ENCODE results near the gene RIMBP3C. TPM values are rescaled to one million over a fixed set of nuclear protein-coding genes. Genes with fewer than 3 reads are reported as not detected.
A peak's percentile ranks its signal among the peaks of the same experiment; 100 is the strongest.
"Not testable (repeated sequence)": the region's sequence is repeated elsewhere in the genome, so short reads cannot be mapped to it uniquely, and the experiment has no call there.

RIMBP3C gene
- total and polyA plus RNA-seq, 2 experiments from 2014 or later = 1.1 TPM; not detected in 1

DNA sequence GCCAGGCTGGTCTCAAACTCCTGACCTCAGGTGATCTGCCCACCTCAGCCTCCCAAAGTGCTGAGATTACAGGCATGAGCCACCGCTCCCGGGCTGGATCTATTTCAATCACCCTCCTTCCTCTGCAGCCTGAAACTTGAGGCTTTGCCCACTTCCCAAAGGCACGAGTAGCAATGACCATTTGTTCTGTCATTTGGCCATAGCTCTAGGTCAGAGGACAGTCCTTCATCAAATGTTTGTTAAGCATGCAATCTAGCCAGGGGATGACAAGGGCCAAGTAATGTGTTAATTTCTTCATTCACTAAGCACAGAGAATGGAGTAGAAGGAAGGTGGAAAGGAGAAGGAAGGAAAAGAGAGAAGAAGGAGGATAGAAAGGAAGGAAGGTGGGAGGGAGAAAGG, 9.4 kb upstream of the RIMBP3C start:
- H3F3A ChIP-seq (replicated peaks; ENCODE audit: low read depth); H3K4me3 ChIP-seq; H4K20me1 ChIP-seq (replicated peaks; ENCODE audit: insufficient read depth); H3K27ac Mint-ChIP-seq; H3K4me3 Mint-ChIP-seq; H3K79me2 ChIP-seq (replicated peaks; ENCODE audit: insufficient read depth); ATAC-seq; H3K27me3 Mint-ChIP-seq (ENCODE audit: insufficient read depth, low read depth, poor library complexity); H3K9me2 ChIP-seq (ENCODE audit: insufficient read depth); H3K4me1 Mint-ChIP-seq; H3K36me3 ChIP-seq (ENCODE audit: insufficient read depth); H3K27ac ChIP-seq (ENCODE audit: low read depth); H2AFZ ChIP-seq; H3K27me3 ChIP-seq (ENCODE audit: insufficient read depth); H3K36me3 Mint-ChIP-seq (ENCODE audit: low read depth); H3K4me1 ChIP-seq (ENCODE audit: insufficient read depth); DNase-seq (ENCODE audit: low spot score); H3K9me3 Mint-ChIP-seq; H3K4me2 ChIP-seq: not testable (repeated sequence)

DNA sequence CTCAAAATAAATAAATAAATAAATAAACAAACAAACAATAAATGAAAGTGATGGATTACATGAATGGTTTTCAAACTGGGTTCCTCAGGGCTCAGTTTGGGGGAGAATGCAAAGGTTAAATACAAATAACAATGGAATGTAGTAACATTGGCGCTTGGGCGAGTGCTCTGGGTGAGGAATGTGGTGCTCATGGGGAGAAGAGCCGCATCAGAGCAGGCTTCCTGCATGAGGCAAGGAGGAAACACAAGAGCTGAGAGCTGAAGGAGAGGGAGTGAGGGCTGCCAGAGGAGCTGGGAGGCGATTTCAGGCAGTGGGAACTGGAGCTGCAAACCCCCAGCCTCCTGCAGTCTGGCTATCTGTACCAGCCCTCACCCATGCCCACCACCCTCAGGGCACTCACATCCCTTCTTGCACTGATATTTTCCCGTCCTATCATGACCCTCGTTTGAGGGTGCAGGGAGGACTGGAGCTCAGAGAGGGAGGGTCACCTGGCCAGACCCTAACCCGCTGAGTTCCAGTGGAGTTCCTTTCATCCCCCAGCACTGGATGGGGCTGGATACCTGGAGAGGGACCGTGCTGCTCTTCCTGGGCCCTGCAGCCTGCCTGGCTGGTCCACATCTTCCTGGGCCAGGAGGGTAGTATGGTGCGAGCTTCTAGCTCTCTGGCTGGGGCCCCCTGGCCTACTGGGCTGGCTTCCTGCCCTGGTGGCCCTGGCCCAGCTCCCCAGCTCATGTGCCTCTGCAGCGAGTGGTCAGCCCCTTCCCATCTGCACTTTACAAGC, 8.3 kb upstream of the RIMBP3C start:
- not testable (repeated sequence) for H3K36me3 ChIP-seq (ENCODE audit: insufficient read depth); H3K4me2 ChIP-seq; H3K36me3 Mint-ChIP-seq (ENCODE audit: low read depth); H3K27me3 Mint-ChIP-seq (ENCODE audit: insufficient read depth, low read depth, poor library complexity); H3K4me3 ChIP-seq; H3K4me1 ChIP-seq (ENCODE audit: insufficient read depth); H3K27ac ChIP-seq (ENCODE audit: low read depth); H3K4me1 Mint-ChIP-seq; H2AFZ ChIP-seq; H3K27me3 ChIP-seq (ENCODE audit: insufficient read depth); H3K79me2 ChIP-seq (replicated peaks; ENCODE audit: insufficient read depth); H3K9me2 ChIP-seq (ENCODE audit: insufficient read depth); H4K20me1 ChIP-seq (replicated peaks; ENCODE audit: insufficient read depth); DNase-seq (ENCODE audit: low spot score); H3K27ac Mint-ChIP-seq; H3F3A ChIP-seq (replicated peaks; ENCODE audit: low read depth); H3K9me3 Mint-ChIP-seq; H3K4me3 Mint-ChIP-seq
- ATAC-seq = peak; percentile 87

DNA sequence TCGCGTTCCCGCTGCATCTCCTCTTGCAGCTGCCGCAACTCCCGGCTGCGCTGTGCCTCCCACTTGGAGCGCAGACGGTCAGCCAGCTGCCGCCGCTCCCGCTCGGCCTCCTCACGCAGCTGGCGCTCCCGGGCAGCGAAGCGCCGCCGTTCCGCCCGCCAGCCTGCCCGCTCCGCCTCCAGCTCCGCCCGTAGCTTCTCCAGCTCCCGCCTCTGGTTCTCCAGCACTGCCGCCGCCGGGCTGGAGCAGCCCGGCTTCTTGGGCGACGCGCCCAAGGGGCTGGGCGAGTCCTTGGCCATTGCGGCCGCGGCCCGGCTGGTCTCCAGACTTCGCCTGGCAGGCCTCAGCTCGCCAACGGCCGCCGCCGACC, 598 bp downstream of the RIMBP3C start:
- not testable (repeated sequence) for H3K9me2 ChIP-seq (ENCODE audit: insufficient read depth)

DNA sequence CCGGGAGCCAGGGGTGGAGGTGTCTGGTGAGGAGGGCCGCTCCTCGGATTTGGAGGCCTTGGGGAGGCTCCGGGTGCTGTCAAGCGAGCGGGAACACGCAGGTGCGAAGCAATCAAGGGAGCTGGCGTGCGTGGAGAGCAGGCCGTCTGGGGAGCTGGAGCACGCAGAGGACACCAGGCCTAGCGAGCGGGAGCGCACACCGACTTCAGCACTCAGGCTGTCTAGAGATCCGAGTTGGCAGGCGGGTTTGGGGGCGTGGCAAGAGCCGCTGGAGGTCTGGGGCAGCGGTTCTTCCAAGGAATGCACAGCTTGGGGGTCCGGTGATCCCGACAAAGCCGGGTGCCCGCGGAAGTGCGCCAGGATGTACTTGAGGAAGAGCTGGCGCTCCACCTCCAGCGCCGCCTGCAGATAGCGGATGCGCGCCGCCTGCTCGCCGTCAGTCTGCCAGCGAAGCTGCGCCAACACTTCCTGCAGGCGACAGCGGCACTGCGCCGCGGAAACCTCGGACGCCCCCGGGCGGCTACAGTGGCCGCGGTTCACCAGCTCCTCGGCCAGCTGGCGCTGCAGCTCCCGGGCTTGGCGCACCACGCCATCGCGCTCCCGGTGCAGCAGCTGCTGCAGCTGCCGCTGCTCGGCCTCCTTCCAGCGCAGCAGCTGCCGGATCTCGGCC, 1.1 kb downstream of the RIMBP3C start:
- not testable (repeated sequence) for H3K27me3 ChIP-seq (ENCODE audit: insufficient read depth); H3K4me3 Mint-ChIP-seq; H3K4me1 ChIP-seq (ENCODE audit: insufficient read depth); H3K9me3 Mint-ChIP-seq; H3F3A ChIP-seq (replicated peaks; ENCODE audit: low read depth); H4K20me1 ChIP-seq (replicated peaks; ENCODE audit: insufficient read depth); H3K4me2 ChIP-seq; H3K79me2 ChIP-seq (replicated peaks; ENCODE audit: insufficient read depth); H3K36me3 ChIP-seq (ENCODE audit: insufficient read depth); DNase-seq (ENCODE audit: low spot score); H3K9me2 ChIP-seq (ENCODE audit: insufficient read depth); H3K27ac ChIP-seq (ENCODE audit: low read depth); H3K4me1 Mint-ChIP-seq; H3K36me3 Mint-ChIP-seq (ENCODE audit: low read depth); H2AFZ ChIP-seq; H3K4me3 ChIP-seq; H3K27me3 Mint-ChIP-seq (ENCODE audit: insufficient read depth, low read depth, poor library complexity); H3K27ac Mint-ChIP-seq
- ATAC-seq = peak; percentile 80

More for the DNA sequence above, 598 bp downstream of the RIMBP3C start:
- H4K20me1 ChIP-seq (replicated peaks; ENCODE audit: insufficient read depth); DNase-seq (ENCODE audit: low spot score); H3F3A ChIP-seq (replicated peaks; ENCODE audit: low read depth); H3K36me3 ChIP-seq (ENCODE audit: insufficient read depth); H3K27ac ChIP-seq (ENCODE audit: low read depth); H3K9me3 Mint-ChIP-seq; H3K4me2 ChIP-seq; H3K27me3 ChIP-seq (ENCODE audit: insufficient read depth); H3K4me3 ChIP-seq; H3K4me3 Mint-ChIP-seq; H3K4me1 ChIP-seq (ENCODE audit: insufficient read depth); H3K27me3 Mint-ChIP-seq (ENCODE audit: insufficient read depth, low read depth, poor library complexity); H3K79me2 ChIP-seq (replicated peaks; ENCODE audit: insufficient read depth); H3K4me1 Mint-ChIP-seq; H3K27ac Mint-ChIP-seq; H2AFZ ChIP-seq; H3K36me3 Mint-ChIP-seq (ENCODE audit: low read depth): not testable (repeated sequence)
- ATAC-seq = peak; percentile 53

DNA sequence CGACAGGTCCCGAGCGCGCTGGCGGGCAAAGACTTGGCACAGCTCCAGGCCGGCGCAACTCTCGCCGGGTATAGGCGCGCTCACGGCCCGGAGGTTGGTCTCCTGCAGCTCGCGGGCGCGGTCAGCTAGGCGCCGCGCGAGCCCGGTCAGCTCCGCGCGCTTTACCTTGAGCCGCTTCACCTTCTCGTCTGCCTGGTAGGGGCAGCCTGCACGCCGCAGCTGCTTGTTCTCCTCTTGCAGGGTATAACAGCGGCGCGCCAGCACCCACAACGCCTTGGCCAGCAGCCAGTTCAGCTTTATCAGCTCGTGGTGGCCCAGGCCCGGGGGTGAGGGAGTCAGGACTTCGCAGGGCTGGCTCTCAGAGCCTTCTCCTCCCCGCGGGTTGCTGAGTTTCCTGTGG, 1.7 kb downstream of the RIMBP3C start:
- H3K9me3 Mint-ChIP-seq; H3K27me3 ChIP-seq (ENCODE audit: insufficient read depth); H2AFZ ChIP-seq; H3K4me3 Mint-ChIP-seq; H3K9me2 ChIP-seq (ENCODE audit: insufficient read depth); DNase-seq (ENCODE audit: low spot score); H3K36me3 Mint-ChIP-seq (ENCODE audit: low read depth); H3F3A ChIP-seq (replicated peaks; ENCODE audit: low read depth); H3K79me2 ChIP-seq (replicated peaks; ENCODE audit: insufficient read depth); H3K4me2 ChIP-seq; H3K27ac Mint-ChIP-seq; H3K4me1 Mint-ChIP-seq; H4K20me1 ChIP-seq (replicated peaks; ENCODE audit: insufficient read depth); H3K4me3 ChIP-seq; H3K4me1 ChIP-seq (ENCODE audit: insufficient read depth); H3K27ac ChIP-seq (ENCODE audit: low read depth); H3K27me3 Mint-ChIP-seq (ENCODE audit: insufficient read depth, low read depth, poor library complexity); H3K36me3 ChIP-seq (ENCODE audit: insufficient read depth): not testable (repeated sequence)
- peak; percentile 45 for ATAC-seq

DNA sequence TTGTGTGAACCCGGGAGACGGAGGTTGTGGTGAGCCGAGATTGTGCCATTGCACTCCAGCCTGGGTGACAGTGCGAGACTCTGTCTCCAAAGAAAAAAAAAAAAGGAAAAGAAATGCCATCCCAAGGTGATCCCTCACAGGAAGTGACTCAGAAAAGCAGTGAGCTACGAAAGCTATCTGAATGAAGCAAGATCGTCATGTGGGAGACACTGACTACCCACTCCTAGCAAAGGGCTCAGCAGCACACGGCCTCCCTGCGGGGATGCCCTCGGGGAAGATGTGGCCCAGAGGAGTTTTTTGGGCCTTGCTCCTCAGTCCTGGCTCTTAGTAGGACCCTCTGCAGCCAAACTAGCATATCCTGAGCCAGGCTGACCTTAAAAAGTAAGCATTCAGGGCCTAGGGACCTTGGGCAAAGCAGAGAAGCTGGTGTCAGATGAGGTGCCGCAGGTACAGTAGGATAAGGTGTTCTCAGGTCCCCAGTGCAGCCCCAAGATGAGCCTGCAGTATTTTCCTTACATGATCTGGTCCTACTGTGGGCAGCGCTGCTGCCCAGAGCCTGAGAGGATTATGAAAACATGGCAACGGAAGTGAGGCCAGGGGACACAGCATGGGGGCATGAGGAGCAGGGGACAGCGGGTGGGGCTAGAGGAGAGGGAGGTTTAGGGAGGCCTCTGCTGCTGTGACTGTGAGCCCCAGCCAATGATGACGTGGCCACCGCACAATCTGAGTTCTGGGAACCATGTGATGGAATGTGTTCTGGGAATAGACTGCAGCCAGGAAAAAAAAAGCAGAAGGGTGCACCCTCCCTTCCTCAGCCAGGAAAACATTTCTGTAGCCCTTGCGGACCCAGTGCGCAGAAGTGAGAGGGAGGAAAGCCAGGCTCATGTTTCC, 6.6 kb downstream of the RIMBP3C start:
- not testable (repeated sequence) for H4K20me1 ChIP-seq (replicated peaks; ENCODE audit: insufficient read depth); H3K36me3 ChIP-seq (ENCODE audit: insufficient read depth); H3F3A ChIP-seq (replicated peaks; ENCODE audit: low read depth); H3K4me2 ChIP-seq; H3K27ac Mint-ChIP-seq; ATAC-seq; DNase-seq (ENCODE audit: low spot score); H3K9me3 Mint-ChIP-seq; H3K4me3 ChIP-seq; H3K79me2 ChIP-seq (replicated peaks; ENCODE audit: insufficient read depth); H3K36me3 Mint-ChIP-seq (ENCODE audit: low read depth); H3K4me1 Mint-ChIP-seq; H3K4me3 Mint-ChIP-seq; H3K9me2 ChIP-seq (ENCODE audit: insufficient read depth); H3K27me3 Mint-ChIP-seq (ENCODE audit: insufficient read depth, low read depth, poor library complexity); H2AFZ ChIP-seq; H3K27ac ChIP-seq (ENCODE audit: low read depth); H3K4me1 ChIP-seq (ENCODE audit: insufficient read depth); H3K27me3 ChIP-seq (ENCODE audit: insufficient read depth)

All from GM23338 (cell line).